ENCODE data around the gene OOEP.

Gene OOEP

DNA sequence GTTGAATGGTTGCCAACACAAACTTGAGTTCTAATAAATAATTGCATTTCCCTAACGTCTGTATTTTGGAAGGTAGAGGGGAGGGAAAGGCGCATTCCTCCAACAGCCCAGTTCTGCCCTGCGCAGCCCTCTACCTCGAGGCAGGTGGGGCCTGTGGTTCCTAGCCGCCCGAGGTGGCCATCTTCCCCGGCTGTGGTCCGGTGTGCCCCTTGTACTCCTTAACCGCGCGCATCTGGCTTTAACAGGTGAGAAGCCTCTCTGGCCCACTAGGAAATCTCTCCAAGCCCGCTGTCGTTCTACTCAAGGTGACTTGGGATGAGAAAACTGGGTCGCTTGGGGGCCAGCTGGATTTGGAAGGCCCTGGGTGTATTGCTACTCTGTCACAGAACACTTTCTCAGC is 5.6 kb downstream of the OOEP start:
- no peak for DNase-seq

DNA sequence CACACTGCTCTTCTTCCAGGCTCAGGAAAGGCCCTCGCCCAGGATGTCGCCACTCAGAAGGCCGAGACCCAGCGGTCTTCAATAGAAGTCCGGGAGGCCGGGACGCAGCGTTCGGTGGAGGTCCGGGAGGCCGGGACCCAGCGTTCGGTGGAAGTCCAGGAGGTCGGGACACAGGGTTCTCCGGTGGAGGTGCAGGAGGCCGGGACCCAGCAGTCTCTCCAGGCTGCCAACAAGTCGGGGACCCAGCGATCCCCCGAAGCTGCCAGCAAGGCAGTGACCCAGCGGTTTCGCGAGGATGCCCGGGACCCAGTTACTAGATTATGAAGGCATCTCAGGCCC is 6.2 kb downstream of the OOEP start:
- DNase-seq, result no peak

DNA sequence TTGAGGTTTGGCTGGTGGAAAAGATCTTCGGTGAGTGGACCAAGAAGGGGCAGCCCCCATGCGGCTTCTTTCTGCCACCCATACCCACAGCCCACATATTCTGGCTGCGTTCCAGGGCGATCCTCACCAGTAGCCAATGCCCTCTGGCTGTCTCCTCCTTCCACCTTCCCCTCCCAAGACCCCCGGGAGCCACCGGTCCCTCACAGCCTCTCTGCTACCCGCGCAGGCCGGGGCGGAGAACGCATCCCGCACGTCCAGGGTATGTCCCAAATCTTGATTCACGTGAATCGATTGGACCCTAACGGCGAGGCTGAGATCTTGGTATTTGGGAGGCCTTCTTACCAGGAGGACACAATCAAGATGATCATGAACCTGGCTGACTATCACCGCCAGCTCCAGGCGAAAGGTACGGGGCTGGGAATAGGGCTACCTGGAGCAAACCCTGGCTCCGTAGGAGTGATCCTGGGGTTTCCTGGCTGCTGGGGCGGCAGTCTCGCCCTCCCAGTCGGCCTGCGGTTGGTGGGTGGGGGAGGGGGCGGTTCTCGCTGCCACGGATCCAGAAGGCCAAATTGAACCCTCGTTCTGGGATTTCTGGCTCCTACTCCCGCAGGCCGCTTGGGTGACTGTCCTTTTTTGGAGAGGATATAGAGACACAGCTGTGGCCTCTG is 6.7 kb downstream of the OOEP start:
- DNase-seq, result no peak

DNA sequence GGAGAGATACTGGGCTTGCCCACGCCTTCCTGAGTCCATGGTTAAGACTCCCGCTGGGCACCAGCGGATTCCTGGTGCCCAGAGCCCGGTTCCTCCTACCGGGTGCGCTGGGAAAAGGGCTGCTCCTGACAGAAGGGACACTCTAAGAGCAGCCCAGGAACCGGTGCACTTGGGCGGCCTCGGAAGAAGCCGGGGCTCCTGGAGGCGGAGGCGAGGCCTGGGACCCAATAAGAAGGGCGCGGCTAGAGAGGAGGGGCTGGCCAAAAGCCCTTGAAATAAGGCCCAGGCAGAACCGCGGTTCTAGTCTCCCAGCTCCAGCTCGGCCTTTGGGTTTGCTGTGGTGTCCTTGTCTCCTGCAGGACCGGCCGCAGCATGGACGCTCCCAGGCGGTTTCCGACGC is 7.3 kb downstream of the OOEP start, which contains the start of gene KHDC3L:
Gene KHDC3L (plus strand): TSS at position 301 of the 400 bp plus-strand sequence. CDS start 72 bp downstream, at position 373.
- DNase-seq, result no peak

DNA sequence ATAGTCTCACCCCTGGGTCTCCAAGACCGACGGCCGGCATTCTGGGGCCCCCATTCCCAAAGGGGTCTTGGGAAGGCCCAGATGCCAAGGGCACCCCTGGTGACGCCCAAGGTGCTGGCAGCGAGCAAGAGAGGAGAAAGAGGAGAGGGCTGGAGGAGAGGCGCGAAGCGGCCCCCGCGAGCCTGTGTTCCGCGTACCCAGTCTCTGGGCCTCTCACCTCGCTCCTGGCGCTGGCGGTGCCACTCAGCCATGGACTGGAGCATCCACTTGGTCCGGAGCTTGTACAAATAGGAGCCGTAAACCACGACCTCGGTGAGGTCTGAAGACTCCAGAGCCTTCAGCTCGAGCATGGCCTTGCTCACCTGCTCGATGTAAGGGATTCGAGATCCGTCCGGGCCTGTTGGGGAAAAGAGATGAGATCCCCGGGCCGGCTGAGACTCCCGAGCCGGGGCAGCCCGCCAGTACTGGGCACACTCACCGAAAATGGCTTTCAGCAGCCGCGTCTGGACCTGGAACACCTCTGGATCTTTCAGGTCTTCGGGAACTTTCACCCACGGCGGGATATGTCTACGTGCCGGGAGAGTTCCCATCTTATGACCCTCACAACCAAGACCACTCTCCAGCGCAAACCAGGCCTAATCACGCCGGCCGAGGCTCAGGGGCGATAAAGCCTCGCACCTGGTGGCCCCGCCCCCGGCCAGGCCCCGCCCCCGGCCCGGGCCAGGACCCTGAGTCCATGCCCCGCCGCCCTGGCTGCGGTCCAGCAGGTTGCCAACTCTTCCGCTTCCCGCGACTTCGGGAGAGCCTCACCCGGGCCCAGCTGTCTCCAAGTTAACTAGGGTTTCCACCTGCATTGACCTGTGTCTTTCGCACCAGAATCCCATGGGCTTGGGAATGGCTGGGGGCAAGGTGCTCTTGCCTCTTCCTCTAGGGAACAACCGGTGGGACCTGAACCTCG is 15.8 kb downstream of the OOEP start, which contains the start of gene DPPA5:
Gene DPPA5 (minus strand): TSS at position 641 of the 958 bp plus-strand sequence. CDS start 51 bp downstream, at position 590.
- DNase-seq, result no peak

DNA sequence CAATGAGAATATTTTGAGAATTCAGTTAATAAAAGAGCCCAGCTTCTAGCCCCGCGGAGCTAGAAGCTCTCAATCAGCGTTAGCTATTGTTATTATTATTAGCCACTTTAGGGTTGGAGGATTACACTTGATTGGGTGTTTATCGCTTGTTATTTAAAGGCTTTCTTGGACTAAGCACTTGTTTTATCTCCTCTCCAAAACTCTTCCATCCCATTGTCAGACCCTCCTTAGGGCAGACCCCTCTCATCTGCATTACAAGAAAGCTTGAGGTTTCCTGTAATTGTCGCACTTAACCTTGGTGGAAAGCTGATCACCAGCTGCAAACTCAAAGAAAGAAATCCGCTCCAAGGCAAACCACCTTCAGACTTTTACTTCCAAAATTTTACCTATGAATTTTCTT is 20.4 kb downstream of the OOEP start:
- DNase-seq, result no peak

DNA sequence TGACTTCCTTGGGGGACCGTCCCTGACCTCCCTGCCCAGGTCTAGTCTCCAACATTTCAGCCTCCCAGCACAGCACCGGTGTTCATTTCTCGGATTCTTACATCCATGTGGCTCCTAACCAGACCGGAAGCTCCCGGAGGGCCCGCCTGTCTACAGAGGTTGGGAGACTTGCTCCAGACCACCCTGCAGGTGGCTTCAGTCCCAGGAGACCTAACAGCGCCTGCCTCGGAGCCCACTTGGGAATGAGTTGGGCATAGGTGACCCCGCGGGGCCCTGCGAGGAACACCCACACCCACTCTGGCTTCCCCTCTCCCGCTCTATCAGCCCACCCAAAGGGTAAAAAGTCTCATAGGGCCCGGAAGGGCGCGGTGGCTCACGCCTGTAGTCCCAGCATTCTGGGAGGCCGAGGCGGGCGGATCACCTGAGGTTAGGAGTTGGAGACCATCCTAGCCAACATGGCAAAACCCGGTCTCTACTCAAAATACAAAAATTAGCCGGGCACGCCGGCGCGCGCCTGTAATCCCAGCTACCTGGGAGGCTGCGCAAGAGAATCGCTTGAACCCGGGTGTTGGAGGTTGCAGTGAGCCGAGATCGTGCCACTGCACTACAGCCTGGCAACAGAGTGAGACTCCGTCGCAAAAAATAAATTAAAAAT is 21.0 kb downstream of the OOEP start:
- DNase-seq, result no peak

DNA sequence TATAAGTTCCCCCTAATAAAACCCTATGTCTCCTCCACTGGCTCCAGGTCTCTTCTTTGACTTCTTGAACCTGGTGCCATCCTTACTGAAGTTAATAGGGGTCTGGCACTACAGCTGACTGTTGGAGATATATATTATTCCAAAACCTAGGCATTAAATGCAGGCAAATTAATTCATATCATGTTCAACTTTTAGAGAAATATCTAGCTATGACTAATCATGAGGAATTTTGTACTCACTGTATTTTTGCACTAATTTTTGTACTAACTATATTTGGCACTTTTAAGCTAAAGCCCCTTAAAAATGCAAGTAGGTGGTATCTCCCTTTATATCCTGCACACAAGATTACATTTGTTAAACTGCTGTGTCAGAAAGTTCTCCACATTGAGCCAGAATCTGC is 26.5 kb downstream of the OOEP start:
- DNase-seq, result no peak

DNA sequence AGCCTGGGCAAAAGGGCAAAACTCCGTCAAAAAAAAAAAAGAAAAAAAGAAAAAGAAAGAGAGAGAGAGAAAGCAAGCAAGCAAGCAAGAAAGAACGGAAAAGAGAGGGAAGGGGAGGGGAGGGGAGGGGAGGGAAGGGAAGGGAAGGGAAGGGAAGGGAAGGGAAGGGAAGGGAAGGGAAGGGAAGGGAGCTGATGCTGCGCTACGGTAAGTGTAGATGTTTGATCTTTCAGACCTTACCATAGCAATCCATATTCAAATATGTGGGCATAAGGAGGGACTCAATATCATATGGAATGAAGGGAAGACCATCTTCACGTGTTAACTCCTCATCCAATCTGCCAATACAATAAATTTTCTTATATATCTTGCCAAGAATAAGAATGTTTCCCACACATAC is 27.5 kb downstream of the OOEP start:
- DNase-seq, result no peak

DNA sequence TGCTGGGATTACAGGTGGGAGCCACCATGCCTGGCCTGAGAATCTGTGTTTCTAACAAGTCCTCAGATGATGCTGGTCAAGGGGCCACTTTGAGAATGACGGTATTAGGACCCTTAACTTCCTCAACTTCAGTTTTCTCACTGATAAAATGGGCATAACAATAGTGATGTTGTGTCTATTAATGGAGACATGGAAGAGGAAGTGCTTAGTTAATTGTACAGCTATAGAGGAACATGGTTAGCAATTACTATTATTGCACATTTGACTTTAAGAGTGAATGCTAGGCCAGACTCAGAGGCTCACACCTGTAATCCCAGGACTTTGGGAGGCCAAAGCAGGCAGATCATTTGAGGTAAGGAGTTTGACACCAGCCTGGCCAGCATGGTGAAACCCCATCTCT is 28.4 kb downstream of the OOEP start:
- DNase-seq, result no peak

DNA sequence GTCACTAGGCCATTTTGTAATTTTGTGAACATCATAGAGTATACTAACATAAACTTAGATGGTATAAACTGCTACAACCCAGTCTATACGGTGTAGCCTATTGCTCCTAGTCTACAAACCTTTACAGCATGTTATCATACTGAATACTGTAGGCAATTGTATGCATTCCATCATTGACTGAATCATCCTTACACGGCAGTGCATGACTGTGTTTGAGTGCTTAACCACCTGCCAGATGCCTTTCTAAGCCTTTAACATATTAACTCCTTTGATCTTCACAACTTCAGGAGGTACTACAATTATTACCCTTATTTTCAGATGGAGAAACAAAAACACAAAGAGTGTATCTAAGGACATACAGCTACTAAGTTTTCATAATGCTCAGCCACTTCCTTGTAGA is 29.6 kb downstream of the OOEP start:
- no peak for DNase-seq

DNA sequence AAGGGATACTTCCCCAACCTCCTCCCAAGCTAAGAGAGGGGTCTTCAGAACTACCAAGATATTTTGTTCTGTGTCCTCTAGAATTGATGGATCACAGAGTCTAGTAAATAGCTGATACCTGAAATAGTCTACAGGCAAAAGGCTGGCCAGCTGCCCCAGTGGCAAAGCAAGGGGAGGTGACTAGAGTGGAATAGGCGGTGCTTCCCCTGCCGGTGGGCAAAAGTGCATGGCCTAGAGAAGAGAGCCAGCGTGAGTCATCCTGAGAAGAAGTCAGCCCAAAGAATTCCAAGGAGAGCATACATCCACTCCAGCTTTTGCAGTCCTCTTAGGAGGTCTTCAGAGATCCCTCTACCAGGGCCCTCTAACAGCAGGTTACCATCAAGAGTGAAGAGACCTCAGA is 30.4 kb downstream of the OOEP start:
- no peak for DNase-seq

DNA sequence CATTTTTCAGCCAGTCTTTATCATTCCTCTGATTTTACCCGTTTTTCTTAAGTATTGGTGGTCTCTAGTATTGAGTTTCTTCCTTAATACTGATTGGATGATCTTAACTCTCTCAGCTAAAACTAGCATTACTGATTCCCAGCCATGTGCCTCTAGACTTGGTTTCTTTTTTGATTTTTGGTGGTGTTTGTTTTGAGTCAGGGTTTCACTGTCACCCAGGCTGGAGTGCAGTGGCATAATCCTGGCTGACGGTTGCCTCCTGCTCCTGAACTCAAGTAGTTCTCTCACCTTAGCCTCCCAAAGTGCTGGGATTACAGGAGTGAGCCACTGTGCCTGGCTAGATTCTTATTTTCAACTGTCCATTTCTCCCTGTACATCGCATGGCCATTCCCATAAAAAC is 40.5 kb downstream of the OOEP start:
- DNase-seq, result no peak

DNA sequence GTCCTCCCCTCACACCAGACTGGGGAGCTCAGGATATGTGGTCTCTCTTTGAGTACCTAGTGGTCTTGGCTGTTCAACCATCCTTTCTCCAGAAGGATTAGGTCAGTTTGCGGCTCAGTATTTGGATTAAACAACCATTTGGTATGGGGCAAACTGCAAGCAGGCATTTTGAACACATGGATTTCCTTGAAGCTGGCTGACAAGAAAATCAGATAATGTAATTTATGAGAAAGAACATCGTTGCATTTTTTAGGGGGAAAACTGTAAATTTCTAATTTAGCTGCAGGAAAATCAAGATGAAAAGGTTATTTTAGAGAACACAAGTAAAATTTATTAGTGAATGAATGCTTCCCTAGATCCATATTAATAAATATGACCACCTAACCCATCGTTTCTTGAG is 40.9 kb downstream of the OOEP start:
- no peak for DNase-seq

DNA sequence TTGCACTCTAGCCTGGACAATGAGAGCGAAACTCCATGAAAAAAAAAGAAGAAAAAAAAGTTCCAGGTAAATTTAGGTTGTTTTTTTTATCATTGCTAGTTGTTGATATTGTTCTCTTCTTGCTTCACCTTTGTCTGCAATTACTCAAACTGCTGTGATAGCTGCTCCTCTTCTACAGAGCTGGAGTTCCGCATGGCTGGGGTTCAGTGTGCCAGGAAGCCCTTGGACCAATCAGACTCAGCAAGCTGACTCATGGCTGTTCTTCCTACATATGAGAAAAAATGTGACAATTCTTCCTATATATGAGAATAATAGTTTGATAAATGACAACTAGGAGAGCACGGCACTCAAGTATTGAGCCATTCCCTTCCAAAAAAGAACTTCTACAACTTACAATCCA is 44.0 kb downstream of the OOEP start:
- no peak for DNase-seq

DNA sequence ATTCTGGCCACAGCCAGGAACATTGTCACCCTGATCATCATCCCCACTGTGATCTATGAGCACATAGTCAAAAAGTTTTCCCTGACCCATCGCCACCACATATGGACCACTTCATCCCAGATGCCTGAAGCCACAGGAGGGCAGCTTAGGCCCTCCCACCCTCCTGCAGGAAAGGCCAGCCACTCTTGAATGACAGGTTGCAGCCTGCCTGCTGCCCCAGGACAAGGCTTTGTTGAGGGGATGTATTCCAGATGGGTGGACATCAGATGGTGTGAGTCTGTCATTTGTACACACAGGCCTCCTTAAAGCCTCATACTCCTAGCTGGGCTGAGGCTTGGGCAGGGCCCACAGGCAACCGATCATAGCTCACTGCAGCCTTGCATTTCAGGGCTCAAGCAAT is 46.4 kb downstream of the OOEP start:
- no peak for DNase-seq

Measured in hematopoietic multipotent progenitor cell treated with erythropoietin and hydrocortisone succinate and interleukin-3 and kit ligand, for 6 days (in vitro differentiated cells).